Activated B cell treated with CpG ODN at 0.5 μM for 24 hours (primary cell): Measurements from ENCODE around the gene KCNAB2. TPM values are rescaled to one million over a fixed set of nuclear protein-coding genes. Genes with fewer than 3 reads are reported as not detected.

ENCODE experiments used
- ATAC-seq: fragments of 200-7000 bp; cut with Tn5 transposase; one replicate; pipeline ENCODE4 v1.10.0; 2021; ENCODE audit warnings: low read depth, mild to moderate bottlenecking, moderate library complexity
- CTCF ChIA-PET: fragments of 350-600 bp; sonication (Branson Sonifier 250); formaldehyde crosslinking; loops from one replicate; lab custom pipeline; 2021; ENCODE audit warnings: antibody characterized with exemption; lab: Charles Lee
- POLR2A ChIA-PET: fragments of 350-600 bp; sonication (Branson Sonifier 250); formaldehyde crosslinking; loops from one replicate; lab custom pipeline; 2021; ENCODE audit warnings: antibody characterized with exemption; lab: Charles Lee
- DNase-seq: peaks from one replicate; pipeline ENCODE4 v3.0.0; 2022
- H3K27ac Mint-ChIP-seq: one replicate; pipeline ENCODE4 v1.8.0; 2020; ENCODE audit warnings: mixed read lengths
- H3K27me3 Mint-ChIP-seq: one replicate; pipeline ENCODE4 v1.8.0; 2021; ENCODE audit warnings: mixed read lengths
- H3K36me3 Mint-ChIP-seq: one replicate; pipeline ENCODE4 v1.8.0; 2021; ENCODE audit warnings: low read depth, mixed read lengths
- H3K4me1 Mint-ChIP-seq: one replicate; pipeline ENCODE4 v1.8.0; 2021; ENCODE audit warnings: mixed read lengths
- H3K4me3 Mint-ChIP-seq: one replicate; pipeline ENCODE4 v1.8.0; 2020; ENCODE audit warnings: mild to moderate bottlenecking, mixed read lengths
- H3K9me3 Mint-ChIP-seq: one replicate; pipeline ENCODE4 v1.8.0; 2020; ENCODE audit warnings: mixed read lengths
- intact Hi-C: fragments of 100-400 bp; cut with micrococcal nuclease; formaldehyde crosslinking; loops from one replicate; pipeline ENCODE4 v1.15.1; 2024
- total RNA-seq: library from RNA; stranded (reverse); gene quantifications from 2 replicates; pipeline ENCODE4 v1.2.3, GENCODE V29; 2022
- TF ChIP-seq, protein P1 (sequence below): fragments of 200-600 bp; IDR thresholded peaks from one replicate; pipeline ENCODE4 v1.8.0; 2022; ENCODE audit warnings: antibody characterized with exemption, mild to moderate bottlenecking

The KCNAB2 gene
- total RNA-seq, 1 donor from 2014 or later = 121 TPM

DNA sequence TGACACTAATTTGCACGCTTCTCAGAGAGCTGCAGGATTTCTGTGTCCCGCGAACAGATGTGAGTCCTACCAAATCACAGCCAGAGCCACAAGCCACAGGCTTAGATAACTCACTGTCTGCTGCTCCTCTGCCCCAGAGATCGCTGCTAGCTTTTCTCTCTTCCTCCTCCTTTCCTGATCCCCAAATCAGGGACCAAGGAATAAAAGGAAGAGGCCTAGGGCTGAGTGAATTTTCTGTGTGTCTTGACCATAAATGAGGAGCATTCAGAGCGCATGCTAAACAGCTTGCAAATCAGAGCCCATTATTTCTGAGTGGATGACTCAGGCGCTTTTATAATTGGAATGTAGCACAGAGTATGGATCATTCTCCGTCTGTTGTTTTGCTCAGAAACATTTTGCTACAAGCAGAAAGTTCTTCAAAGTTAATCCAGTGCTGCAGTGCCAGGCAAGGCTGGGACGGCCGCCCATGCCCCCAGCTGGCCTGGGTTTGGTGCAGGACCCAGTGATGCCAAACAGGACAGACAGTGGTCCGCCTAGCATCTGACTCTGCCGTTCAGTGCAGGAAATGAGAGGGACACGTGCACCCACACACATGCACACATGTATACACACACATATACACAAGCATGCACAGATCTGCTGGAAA, 38.2 kb downstream of the KCNAB2 start:
- Mint-ChIP-seq H3K4me3 (no peak overlapping the region), H3K9me3 (no peaks in the 10 kb centered on the region), H3K36me3 (peaks cover 66% of the 10 kb centered on the region), H3K27ac (no peak overlapping the region), H3K27me3 (no peaks in the 10 kb centered on the region), H3K4me1 (no peaks in the 10 kb centered on the region)
- DNase-seq (no peak), ATAC-seq (no peak)
- ChIA-PET CTCF (no interaction called here), POLR2A (no interaction called here)
- TF ChIP-seq, protein P1, sequence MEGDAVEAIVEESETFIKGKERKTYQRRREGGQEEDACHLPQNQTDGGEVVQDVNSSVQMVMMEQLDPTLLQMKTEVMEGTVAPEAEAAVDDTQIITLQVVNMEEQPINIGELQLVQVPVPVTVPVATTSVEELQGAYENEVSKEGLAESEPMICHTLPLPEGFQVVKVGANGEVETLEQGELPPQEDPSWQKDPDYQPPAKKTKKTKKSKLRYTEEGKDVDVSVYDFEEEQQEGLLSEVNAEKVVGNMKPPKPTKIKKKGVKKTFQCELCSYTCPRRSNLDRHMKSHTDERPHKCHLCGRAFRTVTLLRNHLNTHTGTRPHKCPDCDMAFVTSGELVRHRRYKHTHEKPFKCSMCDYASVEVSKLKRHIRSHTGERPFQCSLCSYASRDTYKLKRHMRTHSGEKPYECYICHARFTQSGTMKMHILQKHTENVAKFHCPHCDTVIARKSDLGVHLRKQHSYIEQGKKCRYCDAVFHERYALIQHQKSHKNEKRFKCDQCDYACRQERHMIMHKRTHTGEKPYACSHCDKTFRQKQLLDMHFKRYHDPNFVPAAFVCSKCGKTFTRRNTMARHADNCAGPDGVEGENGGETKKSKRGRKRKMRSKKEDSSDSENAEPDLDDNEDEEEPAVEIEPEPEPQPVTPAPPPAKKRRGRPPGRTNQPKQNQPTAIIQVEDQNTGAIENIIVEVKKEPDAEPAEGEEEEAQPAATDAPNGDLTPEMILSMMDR = no peak
- intact Hi-C loops = no loop called here

DNA sequence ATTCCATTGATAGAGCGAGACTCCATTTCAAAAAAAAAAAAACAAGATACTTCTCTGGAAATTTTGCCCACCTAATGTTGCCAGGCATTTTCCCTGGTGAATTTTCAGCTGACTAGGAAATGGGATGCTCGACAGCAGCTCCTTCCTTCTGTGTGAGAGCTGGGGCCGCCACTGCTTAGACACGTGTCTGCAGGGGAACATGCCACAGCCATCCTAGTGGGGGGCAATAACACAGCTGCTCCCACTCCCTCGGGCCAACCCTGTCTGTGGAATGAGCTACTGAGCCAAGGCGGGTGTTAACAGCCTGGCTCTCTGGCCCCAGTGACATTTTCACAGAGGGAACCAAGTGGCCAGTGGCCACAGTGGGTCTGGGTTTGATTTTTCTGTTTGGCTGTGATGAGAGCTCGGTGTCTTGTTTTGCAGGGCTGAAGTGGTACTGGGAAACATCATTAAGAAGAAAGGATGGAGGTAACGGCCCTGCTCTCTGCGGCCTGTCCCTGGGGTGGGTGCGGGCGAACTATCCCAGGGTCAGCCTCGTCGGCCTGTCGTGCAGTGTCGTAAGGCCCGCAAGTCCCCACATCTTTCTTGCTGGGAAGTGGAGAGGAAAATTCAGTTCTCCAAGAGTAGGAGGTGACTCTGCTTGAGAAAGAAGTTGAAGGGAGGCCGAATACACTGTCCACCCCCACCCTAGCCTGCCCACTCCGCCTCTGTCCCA, 39.2 kb downstream of the KCNAB2 start:
- Mint-ChIP-seq H3K36me3 (peaks cover 65% of the 10 kb centered on the region), H3K27ac (no peak overlapping the region), H3K9me3 (no peaks in the 10 kb centered on the region), H3K4me3 (no peak overlapping the region), H3K27me3 (no peaks in the 10 kb centered on the region), H3K4me1 (no peaks in the 10 kb centered on the region)
- TF ChIP-seq, protein P1 = no peak
- intact Hi-C loops = no loop called here
- DNase-seq (no peak), ATAC-seq (no peak)
- POLR2A ChIA-PET = interaction anchor here (0.7 kb wide), 1 partner anchor 98 kb away, joined by 3 read pairs; no protein-coding TSS in a partner anchor
- CTCF ChIA-PET = no interaction called here

DNA sequence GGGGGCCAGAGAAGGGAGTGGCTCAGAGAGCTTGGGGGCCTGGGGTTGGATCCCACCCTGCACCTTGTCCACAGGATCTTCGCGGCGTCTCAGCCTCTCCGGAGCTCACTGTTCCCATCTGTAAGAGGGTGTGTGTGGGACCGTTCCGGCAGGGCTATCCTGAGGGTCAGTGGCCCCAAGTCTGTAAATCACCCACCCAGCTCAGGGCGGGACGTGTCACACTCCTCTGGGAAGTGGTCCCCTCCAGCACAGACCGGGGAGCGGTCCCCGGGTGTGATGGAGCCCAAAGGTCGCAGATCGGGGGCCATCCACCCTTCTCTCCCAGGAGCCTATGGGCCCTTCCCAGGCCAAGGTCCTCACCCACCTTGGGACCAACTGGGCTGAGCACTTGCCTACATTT, 40.0 kb downstream of the KCNAB2 start:
- Mint-ChIP-seq H3K4me3 (no peak overlapping the region), H3K27ac (no peak overlapping the region), H3K36me3 (peaks cover 61% of the 10 kb centered on the region), H3K27me3 (no peaks in the 10 kb centered on the region), H3K9me3 (no peaks in the 10 kb centered on the region), H3K4me1 (no peaks in the 10 kb centered on the region)
- TF ChIP-seq, protein P1 = no peak
- DNase-seq = no peak
- no peak for ATAC-seq
- intact Hi-C loops = no loop called here
- ChIA-PET POLR2A (no interaction called here), CTCF (no interaction called here)

DNA sequence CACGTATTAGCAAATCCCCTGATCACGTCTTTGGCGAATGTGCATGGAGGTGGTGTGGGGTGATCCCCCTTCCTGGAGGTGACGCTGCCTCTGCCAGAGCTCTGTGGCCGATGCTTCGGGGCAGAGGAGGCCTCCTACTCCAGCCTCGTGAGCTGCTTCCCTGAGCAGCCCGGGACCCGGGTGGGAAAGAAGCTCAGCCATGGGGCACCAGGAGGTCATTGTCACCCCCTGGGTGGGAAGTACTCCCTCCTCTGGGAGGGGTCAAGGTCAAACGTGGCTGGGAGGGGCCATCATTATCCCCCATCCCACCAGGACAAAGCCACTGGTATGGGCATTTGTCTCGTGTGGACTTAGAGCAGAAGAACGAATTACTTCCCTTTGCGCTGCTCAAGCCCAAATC, 40.7 kb downstream of the KCNAB2 start:
- no peak overlapping the region for H3K4me3 Mint-ChIP-seq
- DNase-seq (no peak), ATAC-seq (no peak)
- CTCF ChIA-PET = no interaction called here
- TF ChIP-seq, protein P1 = no peak
- intact Hi-C loops = no loop called here
- H3K9me3 Mint-ChIP-seq = no peaks in the 10 kb centered on the region
- POLR2A ChIA-PET = no interaction called here
- H3K4me1 Mint-ChIP-seq = no peaks in the 10 kb centered on the region
- H3K27ac Mint-ChIP-seq = no peak overlapping the region
- H3K36me3 Mint-ChIP-seq = peaks cover 60% of the 10 kb centered on the region
- no peaks in the 10 kb centered on the region for H3K27me3 Mint-ChIP-seq

DNA sequence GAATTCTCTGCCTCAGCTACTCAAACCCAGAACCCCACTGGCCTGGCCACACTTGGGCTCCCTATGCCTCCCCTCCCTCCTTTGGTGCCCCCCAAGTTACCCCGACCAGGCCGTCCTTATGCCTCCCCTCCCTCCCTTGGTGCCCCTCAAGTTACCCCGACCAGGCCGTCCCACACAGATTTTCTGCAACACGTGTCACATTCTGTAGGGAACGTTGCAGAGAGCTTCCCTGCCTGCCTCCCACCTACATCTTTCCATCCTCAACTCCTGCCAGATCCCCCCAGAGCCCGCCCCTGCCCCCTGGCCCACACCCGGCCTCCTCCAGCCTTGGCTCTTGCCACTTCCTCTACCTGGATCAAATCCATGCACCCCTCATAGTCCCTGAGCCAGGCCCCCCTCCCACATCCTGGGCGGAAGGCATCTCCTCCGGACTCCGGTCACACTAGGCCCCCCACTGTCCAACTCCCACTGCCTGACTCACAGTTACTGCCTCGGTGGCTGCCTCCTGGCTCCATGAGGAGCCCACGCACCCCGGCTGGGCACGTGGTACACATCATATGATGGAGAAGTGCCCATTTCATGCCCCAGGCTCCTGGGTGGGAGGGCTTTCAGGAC, 41.2 kb downstream of the KCNAB2 start:
- no peak for ATAC-seq
- no peak for DNase-seq
- intact Hi-C loops = no loop called here
- no peaks in the 10 kb centered on the region for H3K9me3 Mint-ChIP-seq
- H3K36me3 Mint-ChIP-seq = peaks cover 58% of the 10 kb centered on the region
- H3K27ac Mint-ChIP-seq = no peak overlapping the region
- H3K4me1 Mint-ChIP-seq = no peaks in the 10 kb centered on the region
- TF ChIP-seq, protein P1 = no peak
- H3K4me3 Mint-ChIP-seq = no peak overlapping the region
- no peaks in the 10 kb centered on the region for H3K27me3 Mint-ChIP-seq
- POLR2A ChIA-PET = no interaction called here
- CTCF ChIA-PET = no interaction called here
